ENCODE measurements around the gene OR6Y1. TPM values are rescaled to one million over a fixed set of nuclear protein-coding genes. Genes with fewer than 3 reads are reported as not detected.

Gene OR6Y1
- total RNA-seq, 2 donors from 2014 or later = not detected

DNA sequence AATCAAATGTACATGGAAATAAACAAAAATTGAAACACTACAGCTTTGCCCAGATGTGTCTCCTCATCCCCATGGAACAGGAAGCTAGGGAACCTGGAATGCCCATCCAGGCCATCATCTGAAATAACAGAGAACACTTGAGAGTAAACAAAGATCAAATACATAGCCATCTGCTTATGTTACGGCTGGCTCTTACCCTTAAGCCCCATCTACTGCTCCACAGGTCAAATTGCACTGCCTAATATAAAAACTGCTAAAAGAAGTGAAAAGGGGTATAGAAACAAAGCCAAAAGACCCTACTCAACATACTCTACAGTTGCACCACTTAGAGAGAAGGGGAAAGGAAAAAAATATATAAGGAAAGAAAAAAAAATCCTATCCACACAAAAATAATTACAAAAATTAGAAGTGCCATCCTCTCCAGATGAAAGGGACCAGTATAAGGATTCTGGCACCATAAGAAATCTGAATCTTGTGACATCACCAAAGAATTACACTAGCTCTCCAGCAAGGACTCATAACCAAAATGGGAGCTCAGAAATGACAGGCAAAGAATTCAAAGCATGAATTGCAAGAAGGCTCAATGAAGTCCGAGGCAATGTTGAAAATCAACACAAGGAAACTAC, 26.9 kb downstream of the OR6Y1 start:
- no peaks in the 10 kb centered on the region for H3K36me3 ChIP-seq (ENCODE audit: control insufficient read depth, insufficient read depth, low read length)
- no peak overlapping the region for H3K27ac ChIP-seq (ENCODE audit: low read depth, low read length)
- peaks cover 33% of the 10 kb centered on the region for H3K27me3 ChIP-seq (ENCODE audit: control insufficient read depth, insufficient read depth, low read length, poor library complexity, severe bottlenecking)
- peaks cover 3% of the 10 kb centered on the region for H3K4me1 Mint-ChIP-seq
- H3K4me3 Mint-ChIP-seq = no peak overlapping the region
- no peaks in the 10 kb centered on the region for H3K36me3 Mint-ChIP-seq (ENCODE audit: low read depth)
- TF ChIP-seq, protein P1, sequence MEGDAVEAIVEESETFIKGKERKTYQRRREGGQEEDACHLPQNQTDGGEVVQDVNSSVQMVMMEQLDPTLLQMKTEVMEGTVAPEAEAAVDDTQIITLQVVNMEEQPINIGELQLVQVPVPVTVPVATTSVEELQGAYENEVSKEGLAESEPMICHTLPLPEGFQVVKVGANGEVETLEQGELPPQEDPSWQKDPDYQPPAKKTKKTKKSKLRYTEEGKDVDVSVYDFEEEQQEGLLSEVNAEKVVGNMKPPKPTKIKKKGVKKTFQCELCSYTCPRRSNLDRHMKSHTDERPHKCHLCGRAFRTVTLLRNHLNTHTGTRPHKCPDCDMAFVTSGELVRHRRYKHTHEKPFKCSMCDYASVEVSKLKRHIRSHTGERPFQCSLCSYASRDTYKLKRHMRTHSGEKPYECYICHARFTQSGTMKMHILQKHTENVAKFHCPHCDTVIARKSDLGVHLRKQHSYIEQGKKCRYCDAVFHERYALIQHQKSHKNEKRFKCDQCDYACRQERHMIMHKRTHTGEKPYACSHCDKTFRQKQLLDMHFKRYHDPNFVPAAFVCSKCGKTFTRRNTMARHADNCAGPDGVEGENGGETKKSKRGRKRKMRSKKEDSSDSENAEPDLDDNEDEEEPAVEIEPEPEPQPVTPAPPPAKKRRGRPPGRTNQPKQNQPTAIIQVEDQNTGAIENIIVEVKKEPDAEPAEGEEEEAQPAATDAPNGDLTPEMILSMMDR (conservative IDR thresholded peaks at IDR 0.05) = no peak
- no peak overlapping the region for H3K9ac ChIP-seq (ENCODE audit: extremely low read depth, low read length, poor library complexity, severe bottlenecking)
- H3K27me3 Mint-ChIP-seq (ENCODE audit: insufficient read depth) = peaks cover 48% of the 10 kb centered on the region
- no peak overlapping the region for H3K27ac Mint-ChIP-seq
- peaks cover 3% of the 10 kb centered on the region for H3K9me3 ChIP-seq (ENCODE audit: control insufficient read depth, low read length)
- no peak for DNase-seq
- no peaks in the 10 kb centered on the region for H3K4me1 ChIP-seq (ENCODE audit: control insufficient read depth, insufficient read depth, low read length)
- H3K9me3 Mint-ChIP-seq = peaks cover 17% of the 10 kb centered on the region
- 0% methylated on average over 2 of the region's 2 CpGs; no CpG with 5 or more reads in 1 of the 2 experiments for WGBS, 2 experiments (ENCODE audit: insufficient coverage in 1 of 2, insufficient read length in 1 of 2)
- no peak overlapping the region for H3K4me3 ChIP-seq (ENCODE audit: low read length)

DNA sequence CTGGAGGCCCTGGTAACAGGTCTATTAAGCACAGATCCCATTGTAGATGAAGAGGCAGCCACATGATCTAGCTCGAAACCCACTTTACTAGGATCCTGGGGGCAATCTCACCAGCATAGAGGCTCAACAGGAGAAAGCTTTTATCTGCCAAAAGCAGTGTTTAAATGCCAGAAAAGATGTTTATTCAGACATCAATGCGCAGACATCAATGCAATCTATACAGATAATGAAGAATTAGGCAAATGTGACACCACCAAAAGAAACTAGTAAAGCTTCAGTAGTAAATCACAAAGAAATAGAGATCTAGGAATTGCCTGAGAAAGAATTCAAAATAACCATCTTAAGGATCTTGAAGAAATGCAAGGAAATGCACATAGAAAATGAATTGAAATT, 32.5 kb downstream of the OR6Y1 start:
- Mint-ChIP-seq H3K27me3 (ENCODE audit: insufficient read depth) (peaks cover 70% of the 10 kb centered on the region), H3K36me3 (ENCODE audit: low read depth) (no peaks in the 10 kb centered on the region), H3K4me3 (no peak overlapping the region), H3K9me3 (peaks cover 3% of the 10 kb centered on the region), H3K4me1 (peaks cover 25% of the 10 kb centered on the region), H3K27ac (no peak overlapping the region)
- no peak overlapping the region for H3K4me3 ChIP-seq (ENCODE audit: low read length)
- H3K4me1 ChIP-seq (ENCODE audit: control insufficient read depth, insufficient read depth, low read length) = no peaks in the 10 kb centered on the region
- no peak for DNase-seq
- H3K9me3 ChIP-seq (ENCODE audit: control insufficient read depth, low read length) = peaks cover 3% of the 10 kb centered on the region
- WGBS, 2 experiments (ENCODE audit: insufficient coverage in 1 of 2, insufficient read length in 1 of 2) = 86 to 100% methylated on average over 1 to 2 of the region's 2 CpGs
- no peak overlapping the region for H3K27ac ChIP-seq (ENCODE audit: low read depth, low read length)
- peaks cover 79% of the 10 kb centered on the region for H3K27me3 ChIP-seq (ENCODE audit: control insufficient read depth, insufficient read depth, low read length, poor library complexity, severe bottlenecking)
- TF ChIP-seq, protein P1 (conservative IDR thresholded peaks at IDR 0.05) = no peak
- no peak overlapping the region for H3K9ac ChIP-seq (ENCODE audit: extremely low read depth, low read length, poor library complexity, severe bottlenecking)
- H3K36me3 ChIP-seq (ENCODE audit: control insufficient read depth, insufficient read depth, low read length) = no peaks in the 10 kb centered on the region

DNA sequence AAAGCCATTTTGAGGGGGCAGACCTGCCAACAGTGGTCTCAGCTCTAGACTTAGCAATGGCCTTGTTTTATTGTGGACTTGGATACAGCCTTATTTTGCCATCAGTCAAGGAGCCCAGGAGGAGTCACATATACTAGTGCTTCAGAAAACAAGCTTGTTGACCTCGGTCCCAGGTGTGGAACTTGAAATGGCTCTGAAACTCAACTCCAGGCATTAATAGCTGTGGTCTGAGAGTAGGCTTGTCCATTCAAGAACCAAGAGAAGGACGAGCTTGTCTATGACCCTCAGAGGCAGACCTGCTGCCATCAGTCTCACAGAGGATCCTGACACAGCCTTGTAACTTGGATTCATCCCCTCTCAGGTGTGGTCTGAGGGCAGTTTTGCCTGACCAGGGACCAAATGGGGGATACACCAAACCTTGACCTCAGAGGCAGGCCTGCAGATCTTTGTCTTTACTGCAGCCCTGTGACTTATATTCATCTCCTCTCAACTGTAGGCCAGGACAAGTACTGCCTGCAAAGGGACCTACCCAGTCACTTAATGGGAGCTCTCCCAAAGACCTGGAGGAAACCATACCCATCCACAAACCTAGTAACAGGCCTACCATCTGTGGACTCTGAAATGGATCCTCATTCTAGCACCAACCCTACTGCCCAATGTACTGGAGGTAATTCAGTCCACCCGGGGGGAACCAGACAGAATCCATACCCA, 33.1 kb downstream of the OR6Y1 start:
- 87 to 100% methylated on average over 1 to 3 of the region's 3 CpGs for WGBS, 2 experiments (ENCODE audit: insufficient coverage in 1 of 2, insufficient read length in 1 of 2)
- Mint-ChIP-seq H3K27me3 (ENCODE audit: insufficient read depth) (peaks cover 71% of the 10 kb centered on the region), H3K9me3 (peaks cover 3% of the 10 kb centered on the region), H3K36me3 (ENCODE audit: low read depth) (no peaks in the 10 kb centered on the region), H3K4me3 (no peak overlapping the region), H3K4me1 (peaks cover 25% of the 10 kb centered on the region), H3K27ac (no peak overlapping the region)
- H3K4me1 ChIP-seq (ENCODE audit: control insufficient read depth, insufficient read depth, low read length) = no peaks in the 10 kb centered on the region
- H3K27ac ChIP-seq (ENCODE audit: low read depth, low read length) = no peak overlapping the region
- no peak overlapping the region for H3K9ac ChIP-seq (ENCODE audit: extremely low read depth, low read length, poor library complexity, severe bottlenecking)
- TF ChIP-seq, protein P1 (conservative IDR thresholded peaks at IDR 0.05) = no peak
- peaks cover 85% of the 10 kb centered on the region for H3K27me3 ChIP-seq (ENCODE audit: control insufficient read depth, insufficient read depth, low read length, poor library complexity, severe bottlenecking)
- no peak overlapping the region for H3K4me3 ChIP-seq (ENCODE audit: low read length)
- peaks cover 3% of the 10 kb centered on the region for H3K9me3 ChIP-seq (ENCODE audit: control insufficient read depth, low read length)
- H3K36me3 ChIP-seq (ENCODE audit: control insufficient read depth, insufficient read depth, low read length) = no peaks in the 10 kb centered on the region
- no peak for DNase-seq

All from endodermal cell (in vitro differentiated cells).